ENCODE results near the gene ALDH3A1.

DNA sequence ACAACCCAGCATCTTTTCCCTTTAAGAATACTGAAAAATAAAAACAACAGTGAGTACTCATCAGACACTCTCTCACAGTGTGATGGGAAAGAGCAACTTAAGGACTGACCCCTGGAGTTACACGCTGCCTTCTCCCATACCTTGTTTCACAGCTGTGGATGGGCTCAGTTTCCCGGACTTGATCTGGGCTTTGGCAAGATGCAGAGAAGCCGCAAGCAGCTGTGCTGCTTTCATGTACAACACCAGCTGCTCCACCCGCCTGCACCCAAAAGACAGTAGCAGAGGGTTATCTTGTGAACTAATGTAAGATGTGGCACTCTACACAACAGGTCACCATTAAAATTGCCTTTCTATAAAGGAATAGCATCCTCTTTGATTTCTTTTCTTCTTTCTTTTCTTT lies 32.7 kb upstream of the ALDH3A1 start:
- TF ChIP-seq POLR2A (IDR thresholded peaks at IDR 0.05) (no peak), EP300 (IDR thresholded peaks at IDR 0.05) (no peak)
- TF ChIP-seq, protein P1, sequence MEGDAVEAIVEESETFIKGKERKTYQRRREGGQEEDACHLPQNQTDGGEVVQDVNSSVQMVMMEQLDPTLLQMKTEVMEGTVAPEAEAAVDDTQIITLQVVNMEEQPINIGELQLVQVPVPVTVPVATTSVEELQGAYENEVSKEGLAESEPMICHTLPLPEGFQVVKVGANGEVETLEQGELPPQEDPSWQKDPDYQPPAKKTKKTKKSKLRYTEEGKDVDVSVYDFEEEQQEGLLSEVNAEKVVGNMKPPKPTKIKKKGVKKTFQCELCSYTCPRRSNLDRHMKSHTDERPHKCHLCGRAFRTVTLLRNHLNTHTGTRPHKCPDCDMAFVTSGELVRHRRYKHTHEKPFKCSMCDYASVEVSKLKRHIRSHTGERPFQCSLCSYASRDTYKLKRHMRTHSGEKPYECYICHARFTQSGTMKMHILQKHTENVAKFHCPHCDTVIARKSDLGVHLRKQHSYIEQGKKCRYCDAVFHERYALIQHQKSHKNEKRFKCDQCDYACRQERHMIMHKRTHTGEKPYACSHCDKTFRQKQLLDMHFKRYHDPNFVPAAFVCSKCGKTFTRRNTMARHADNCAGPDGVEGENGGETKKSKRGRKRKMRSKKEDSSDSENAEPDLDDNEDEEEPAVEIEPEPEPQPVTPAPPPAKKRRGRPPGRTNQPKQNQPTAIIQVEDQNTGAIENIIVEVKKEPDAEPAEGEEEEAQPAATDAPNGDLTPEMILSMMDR (IDR thresholded peaks at IDR 0.05): no peak

Data from suprapubic skin (tissue), 3 donors.